Measurements from ENCODE around the gene ABTB2. TPM values are rescaled to one million over a fixed set of nuclear protein-coding genes. Genes with fewer than 3 reads are reported as not detected.
A peak's percentile ranks its signal among the peaks of the same experiment; 100 is the strongest.

The ABTB2 gene
- total RNA-seq, 1 experiment from 2014 or later = 3.6 TPM

DNA sequence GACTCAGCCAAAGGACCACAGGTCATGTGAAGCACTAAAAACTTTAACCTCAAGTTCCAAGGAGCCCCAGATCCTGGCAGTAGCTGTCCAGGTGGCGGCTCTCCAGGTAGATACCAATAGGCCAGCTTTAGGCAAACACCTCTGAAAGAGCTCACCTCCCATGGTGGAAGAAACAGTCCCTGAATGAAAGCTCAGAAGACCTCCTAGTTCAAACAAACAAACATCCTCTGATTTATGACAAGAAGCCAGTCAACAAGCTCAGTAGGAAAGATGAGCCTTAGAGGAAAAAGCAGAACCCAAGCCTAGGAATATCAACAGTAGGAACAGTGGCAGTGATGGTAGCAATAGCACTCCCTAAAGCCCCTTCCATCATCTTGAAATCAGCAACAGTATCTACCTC, 17.2 kb downstream of the ABTB2 start:
- ChIA-PET CTCF (interaction anchor here (0.6 to 0.9 kb wide), 4 partner anchors 23 to 166 kb away, joined by 3 to 4 read pairs (median 3); no protein-coding TSS in a partner anchor), POLR2A (no interaction called here)
- no peaks in the 10 kb centered on the region for H3K9me3 Mint-ChIP-seq (ENCODE audit: unreplicated experiment)
- intact Hi-C loops (cut with micrococcal nuclease; ENCODE audit: unreplicated experiment) = no loop called here
- DNase-seq = no peak
- BruUV-seq (replicated peaks) = no TSS peak
- no peak overlapping the region for H3K4me3 Mint-ChIP-seq (ENCODE audit: unreplicated experiment)
- TF ChIP-seq, protein P1, sequence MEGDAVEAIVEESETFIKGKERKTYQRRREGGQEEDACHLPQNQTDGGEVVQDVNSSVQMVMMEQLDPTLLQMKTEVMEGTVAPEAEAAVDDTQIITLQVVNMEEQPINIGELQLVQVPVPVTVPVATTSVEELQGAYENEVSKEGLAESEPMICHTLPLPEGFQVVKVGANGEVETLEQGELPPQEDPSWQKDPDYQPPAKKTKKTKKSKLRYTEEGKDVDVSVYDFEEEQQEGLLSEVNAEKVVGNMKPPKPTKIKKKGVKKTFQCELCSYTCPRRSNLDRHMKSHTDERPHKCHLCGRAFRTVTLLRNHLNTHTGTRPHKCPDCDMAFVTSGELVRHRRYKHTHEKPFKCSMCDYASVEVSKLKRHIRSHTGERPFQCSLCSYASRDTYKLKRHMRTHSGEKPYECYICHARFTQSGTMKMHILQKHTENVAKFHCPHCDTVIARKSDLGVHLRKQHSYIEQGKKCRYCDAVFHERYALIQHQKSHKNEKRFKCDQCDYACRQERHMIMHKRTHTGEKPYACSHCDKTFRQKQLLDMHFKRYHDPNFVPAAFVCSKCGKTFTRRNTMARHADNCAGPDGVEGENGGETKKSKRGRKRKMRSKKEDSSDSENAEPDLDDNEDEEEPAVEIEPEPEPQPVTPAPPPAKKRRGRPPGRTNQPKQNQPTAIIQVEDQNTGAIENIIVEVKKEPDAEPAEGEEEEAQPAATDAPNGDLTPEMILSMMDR (IDR thresholded peaks at IDR 0.05; ENCODE audit: insufficient read depth in 1 of 2, low read depth in 1 of 2, low read length in 1 of 2, severe bottlenecking in 1 of 2, unreplicated experiment in 1 of 2) = no peak
- H3K27me3 ChIP-seq (replicated peaks; ENCODE audit: control insufficient read depth, insufficient read depth, low read length) = no peaks in the 10 kb centered on the region
- H3K4me1 ChIP-seq = peaks cover 27% of the 10 kb centered on the region
- no peaks in the 10 kb centered on the region for H3K36me3 ChIP-seq (ENCODE audit: control insufficient read depth, insufficient read depth, low read length)
- H3K27ac Mint-ChIP-seq (ENCODE audit: unreplicated experiment) = no peak overlapping the region
- H3K36me3 Mint-ChIP-seq (ENCODE audit: insufficient read depth, unreplicated experiment) = no peaks in the 10 kb centered on the region
- no peaks in the 10 kb centered on the region for H3K27me3 Mint-ChIP-seq (ENCODE audit: insufficient read depth, unreplicated experiment)
- H3K4me3 ChIP-seq (ENCODE audit: low read depth, low read length) = no peak overlapping the region
- H3K9me3 ChIP-seq = no peaks in the 10 kb centered on the region
- H3K4me1 Mint-ChIP-seq (ENCODE audit: low read depth, unreplicated experiment) = peaks cover 15% of the 10 kb centered on the region

DNA sequence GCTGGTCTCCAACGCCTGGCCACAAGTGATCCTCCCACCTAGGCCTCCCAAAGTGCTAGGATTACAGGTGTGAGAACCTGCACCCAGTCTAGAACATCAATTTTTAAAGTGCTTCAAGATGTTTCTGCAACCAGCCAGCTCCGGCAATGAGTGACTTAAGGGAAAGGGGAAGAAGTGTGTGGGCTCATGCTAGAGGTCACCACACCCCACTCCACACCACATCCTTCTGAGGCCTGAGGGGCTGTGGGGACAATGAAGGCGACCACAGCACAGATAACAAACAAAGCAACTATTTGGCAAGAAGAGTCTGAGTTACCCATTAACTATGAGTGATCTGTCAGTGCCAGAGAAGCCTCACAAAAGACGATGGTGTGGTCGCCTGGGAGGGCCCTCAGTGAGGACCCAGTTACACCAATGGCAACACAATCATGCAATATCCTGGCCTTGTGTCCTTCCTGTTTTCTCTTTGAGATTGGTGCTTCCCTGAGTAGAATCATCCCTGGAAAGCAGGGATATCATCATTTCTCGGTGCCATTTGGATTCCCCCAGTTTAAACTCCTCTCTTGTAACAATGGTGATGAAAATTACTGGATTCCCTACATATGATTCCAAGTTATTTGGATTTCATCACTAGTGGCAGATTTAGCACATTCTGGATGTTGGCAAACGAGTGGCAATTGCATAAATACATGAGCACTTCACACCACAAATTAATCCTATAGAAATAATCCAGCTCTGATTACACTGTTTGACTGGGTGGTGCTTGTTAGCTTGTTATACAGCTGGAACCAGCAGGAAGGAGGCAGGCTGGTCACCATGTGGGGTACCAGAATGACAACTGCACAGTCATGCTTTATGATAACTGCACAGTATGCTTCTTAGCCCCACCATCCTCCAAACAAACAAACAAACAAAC, 18.4 kb downstream of the ABTB2 start:
- Mint-ChIP-seq H3K27ac (ENCODE audit: unreplicated experiment) (no peak overlapping the region), H3K4me1 (ENCODE audit: low read depth, unreplicated experiment) (peaks cover 7% of the 10 kb centered on the region), H3K9me3 (ENCODE audit: unreplicated experiment) (no peaks in the 10 kb centered on the region), H3K4me3 (ENCODE audit: unreplicated experiment) (no peak overlapping the region), H3K27me3 (ENCODE audit: insufficient read depth, unreplicated experiment) (no peaks in the 10 kb centered on the region), H3K36me3 (ENCODE audit: insufficient read depth, unreplicated experiment) (no peaks in the 10 kb centered on the region)
- H3K4me3 ChIP-seq (ENCODE audit: low read depth, low read length) = no peak overlapping the region
- intact Hi-C loops (cut with micrococcal nuclease; ENCODE audit: unreplicated experiment) = no loop called here
- no peaks in the 10 kb centered on the region for H3K27me3 ChIP-seq (replicated peaks; ENCODE audit: control insufficient read depth, insufficient read depth, low read length)
- peak in 1 of 2 experiments; percentile 35 for DNase-seq
- BruUV-seq (replicated peaks) = no TSS peak
- ChIA-PET POLR2A (no interaction called here), CTCF (interaction anchor here (0.9 kb wide), 1 partner anchor 21 kb away, joined by 3 read pairs; no protein-coding TSS in a partner anchor)
- H3K36me3 ChIP-seq (ENCODE audit: control insufficient read depth, insufficient read depth, low read length) = no peaks in the 10 kb centered on the region
- TF ChIP-seq, protein P1 (IDR thresholded peaks at IDR 0.05; ENCODE audit: insufficient read depth in 1 of 2, low read depth in 1 of 2, low read length in 1 of 2, severe bottlenecking in 1 of 2, unreplicated experiment in 1 of 2) = no peak
- H3K4me1 ChIP-seq = peaks cover 27% of the 10 kb centered on the region
- no peaks in the 10 kb centered on the region for H3K9me3 ChIP-seq

DNA sequence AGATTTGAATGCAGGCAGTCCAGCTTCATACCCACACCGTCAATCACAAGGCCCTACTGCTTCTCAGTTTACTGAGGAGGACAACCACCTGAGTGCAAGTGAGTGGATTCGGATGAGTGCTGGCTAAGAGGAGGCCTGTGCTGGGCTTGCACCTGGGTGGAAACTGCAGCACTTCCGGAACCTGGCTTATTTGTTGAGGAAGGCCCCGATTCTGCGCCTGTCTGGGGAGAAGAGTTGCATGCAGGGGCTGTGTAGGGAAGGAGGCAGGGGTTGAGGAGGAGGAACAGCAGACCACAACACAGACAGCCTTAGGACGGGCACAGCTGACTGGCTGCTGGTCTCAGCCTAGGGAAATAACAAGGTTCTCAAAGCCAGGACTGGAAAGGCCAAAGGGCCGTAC, 20.8 kb downstream of the ABTB2 start:
- Histone ChIP-seq H3K36me3 (ENCODE audit: control insufficient read depth, insufficient read depth, low read length) (no peaks in the 10 kb centered on the region), H3K27me3 (replicated peaks; ENCODE audit: control insufficient read depth, insufficient read depth, low read length) (no peaks in the 10 kb centered on the region), H3K4me1 (peaks cover 26% of the 10 kb centered on the region), H3K9me3 (no peaks in the 10 kb centered on the region), H3K4me3 (ENCODE audit: low read depth, low read length) (no peak overlapping the region)
- BruUV-seq (replicated peaks) = no TSS peak
- intact Hi-C loops (cut with micrococcal nuclease; ENCODE audit: unreplicated experiment) = no loop called here
- H3K27ac Mint-ChIP-seq (ENCODE audit: unreplicated experiment) = no peak overlapping the region
- ChIA-PET CTCF (no interaction called here), POLR2A (no interaction called here)
- H3K36me3 Mint-ChIP-seq (ENCODE audit: insufficient read depth, unreplicated experiment) = no peaks in the 10 kb centered on the region
- H3K4me1 Mint-ChIP-seq (ENCODE audit: low read depth, unreplicated experiment) = peaks cover 13% of the 10 kb centered on the region
- H3K9me3 Mint-ChIP-seq (ENCODE audit: unreplicated experiment) = no peaks in the 10 kb centered on the region
- DNase-seq = no peak
- TF ChIP-seq, protein P1 (IDR thresholded peaks at IDR 0.05; ENCODE audit: insufficient read depth in 1 of 2, low read depth in 1 of 2, low read length in 1 of 2, severe bottlenecking in 1 of 2, unreplicated experiment in 1 of 2) = no peak
- H3K4me3 Mint-ChIP-seq (ENCODE audit: unreplicated experiment) = no peak overlapping the region
- H3K27me3 Mint-ChIP-seq (ENCODE audit: insufficient read depth, unreplicated experiment) = no peaks in the 10 kb centered on the region

All from Caco-2 (cell line).